ENCODE results near the gene RNF41.

RNF41 gene

GRCh38 chr12:56234746-56235436 lies 13.2 kb upstream of the RNF41 start:
- Mint-ChIP-seq H3K9me3 (no peaks in the 10 kb centered on the region), H3K4me3 (no peak overlapping the region), H3K27me3 (no peaks in the 10 kb centered on the region), H3K27ac (no peak overlapping the region), H3K36me3 (peaks cover 5% of the 10 kb centered on the region), H3K4me1 (peaks cover 2% of the 10 kb centered on the region)
- DNase-seq (ENCODE audit: low spot score in 2 of 2) = no peak
- no peak for ATAC-seq (ENCODE audit: low read depth)

GRCh38 chr12:56231184-56231582 lies 9.5 kb upstream of the RNF41 start:
- Mint-ChIP-seq H3K9me3 (no peaks in the 10 kb centered on the region), H3K4me1 (peaks cover 2% of the 10 kb centered on the region), H3K27me3 (no peaks in the 10 kb centered on the region), H3K27ac (no peak overlapping the region), H3K4me3 (no peak overlapping the region), H3K36me3 (peaks cover 4% of the 10 kb centered on the region)
- DNase-seq (ENCODE audit: low spot score in 2 of 2) = no peak
- no peak for ATAC-seq (ENCODE audit: low read depth)

GRCh38 chr12:56230432-56231183 lies 8.9 kb upstream of the RNF41 start:
- H3K9me3 Mint-ChIP-seq = no peaks in the 10 kb centered on the region

GRCh38 chr12:56229916-56230431 lies 8.3 kb upstream of the RNF41 start, which contains the start of gene SLC39A5:
TSS of gene SLC39A5 (plus strand) at chr12:56230051. CDS start at chr12:56231275, 1,224 bp downstream.
- H3K36me3 Mint-ChIP-seq = peaks cover 5% of the 10 kb centered on the region
- ATAC-seq (ENCODE audit: low read depth) = no peak
- H3K4me3 Mint-ChIP-seq = no peak within 1 kb of the TSS
- no peak within 1 kb of the TSS for H3K27ac Mint-ChIP-seq
- H3K9me3 Mint-ChIP-seq = no peaks in the 10 kb centered on the region
- no peak for DNase-seq (ENCODE audit: low spot score in 2 of 2)
- peaks cover 9% of the 10 kb centered on the region for H3K4me1 Mint-ChIP-seq
- H3K27me3 Mint-ChIP-seq = no peaks in the 10 kb centered on the region

More at GRCh38 chr12:56230432-56231183, 8.9 kb upstream of the RNF41 start:
- Mint-ChIP-seq H3K27me3 (no peaks in the 10 kb centered on the region), H3K4me1 (peaks cover 3% of the 10 kb centered on the region), H3K27ac (no peak overlapping the region), H3K4me3 (no peak overlapping the region), H3K36me3 (peaks cover 5% of the 10 kb centered on the region)
- no peak for ATAC-seq (ENCODE audit: low read depth)
- DNase-seq (ENCODE audit: low spot score in 2 of 2) = no peak

GRCh38 chr12:56229082-56229481 lies 7.4 kb upstream of the RNF41 start:
- no peak overlapping the region for H3K27ac Mint-ChIP-seq
- DNase-seq (ENCODE audit: low spot score in 2 of 2) = no peak
- ATAC-seq (ENCODE audit: low read depth) = no peak
- peaks cover 5% of the 10 kb centered on the region for H3K36me3 Mint-ChIP-seq
- H3K4me1 Mint-ChIP-seq = peaks cover 14% of the 10 kb centered on the region
- no peak overlapping the region for H3K4me3 Mint-ChIP-seq
- no peaks in the 10 kb centered on the region for H3K27me3 Mint-ChIP-seq
- no peaks in the 10 kb centered on the region for H3K9me3 Mint-ChIP-seq

GRCh38 chr12:56224954-56225353 lies 3.2 kb upstream of the RNF41 start:
- no peaks in the 10 kb centered on the region for H3K9me3 Mint-ChIP-seq
- ATAC-seq (ENCODE audit: low read depth) = no peak
- H3K4me3 Mint-ChIP-seq = peak overlapping the region; percentile 82
- H3K27ac Mint-ChIP-seq = peak overlapping the region; percentile 80
- DNase-seq (ENCODE audit: low spot score in 2 of 2) = no peak
- H3K4me1 Mint-ChIP-seq = peaks cover 35% of the 10 kb centered on the region
- H3K27me3 Mint-ChIP-seq = no peaks in the 10 kb centered on the region
- peaks cover 5% of the 10 kb centered on the region for H3K36me3 Mint-ChIP-seq

GRCh38 chr12:56224102-56224701 lies 2.5 kb upstream of the RNF41 start, which contains the start of gene NABP2:
TSS of gene NABP2 (plus strand) at chr12:56224342. CDS start at chr12:56224857, 515 bp downstream.
- H3K36me3 Mint-ChIP-seq = peaks cover 5% of the 10 kb centered on the region
- peaks cover 35% of the 10 kb centered on the region for H3K4me1 Mint-ChIP-seq
- H3K4me3 Mint-ChIP-seq = peak within 1 kb of the TSS; percentile 82
- DNase-seq (ENCODE audit: low spot score in 2 of 2) (peak; percentile 80 to 84), ATAC-seq (ENCODE audit: low read depth) (peak; percentile 59)
- no peaks in the 10 kb centered on the region for H3K9me3 Mint-ChIP-seq
- H3K27ac Mint-ChIP-seq = peak within 1 kb of the TSS; percentile 80
- H3K27me3 Mint-ChIP-seq = no peaks in the 10 kb centered on the region

GRCh38 chr12:56223571-56224101 lies 1.9 kb upstream of the RNF41 start:
- Mint-ChIP-seq H3K9me3 (no peaks in the 10 kb centered on the region), H3K27ac (peak overlapping the region; percentile 80), H3K36me3 (peaks cover 5% of the 10 kb centered on the region), H3K4me3 (peak overlapping the region; percentile 82), H3K4me1 (peaks cover 35% of the 10 kb centered on the region), H3K27me3 (no peaks in the 10 kb centered on the region)
- DNase-seq (ENCODE audit: low spot score in 2 of 2) (no peak), ATAC-seq (ENCODE audit: low read depth) (no peak)

- H3K4me3 Mint-ChIP-seq = peak overlapping the region; percentile 100
- ATAC-seq (ENCODE audit: low read depth) = no peak
- H3K4me1 Mint-ChIP-seq = peaks cover 35% of the 10 kb centered on the region
- H3K27ac Mint-ChIP-seq = peak overlapping the region; percentile 100
- no peaks in the 10 kb centered on the region for H3K27me3 Mint-ChIP-seq
- DNase-seq (ENCODE audit: low spot score in 2 of 2) = no peak
- no peaks in the 10 kb centered on the region for H3K9me3 Mint-ChIP-seq
- H3K36me3 Mint-ChIP-seq = peaks cover 5% of the 10 kb centered on the region
Measured at GRCh38 chr12:56222531-56222895, 791 bp upstream of the RNF41 start.

- H3K4me3 Mint-ChIP-seq = peak overlapping the region; percentile 100
- DNase-seq (ENCODE audit: low spot score in 2 of 2) (no peak), ATAC-seq (ENCODE audit: low read depth) (peak; percentile 16)
- peaks cover 38% of the 10 kb centered on the region for H3K4me1 Mint-ChIP-seq
- no peaks in the 10 kb centered on the region for H3K27me3 Mint-ChIP-seq
- peak overlapping the region; percentile 100 for H3K27ac Mint-ChIP-seq
- H3K36me3 Mint-ChIP-seq = peaks cover 7% of the 10 kb centered on the region
- H3K9me3 Mint-ChIP-seq = no peaks in the 10 kb centered on the region
Measured at GRCh38 chr12:56221232-56221756, 428 bp downstream of the RNF41 start.

GRCh38 chr12:56220611-56221231 lies 1.0 kb downstream of the RNF41 start:
- Mint-ChIP-seq H3K4me1 (peaks cover 39% of the 10 kb centered on the region), H3K27me3 (no peaks in the 10 kb centered on the region), H3K27ac (peak overlapping the region; percentile 100), H3K4me3 (peak overlapping the region; percentile 100), H3K9me3 (no peaks in the 10 kb centered on the region), H3K36me3 (peaks cover 6% of the 10 kb centered on the region)
- peak; percentile 31 to 49 for DNase-seq (ENCODE audit: low spot score in 2 of 2)
- ATAC-seq (ENCODE audit: low read depth) = peak; percentile 49

GRCh38 chr12:56219840-56220239 lies 1.9 kb downstream of the RNF41 start:
- no peaks in the 10 kb centered on the region for H3K9me3 Mint-ChIP-seq
- peaks cover 35% of the 10 kb centered on the region for H3K4me1 Mint-ChIP-seq
- H3K36me3 Mint-ChIP-seq = peaks cover 11% of the 10 kb centered on the region
- no peaks in the 10 kb centered on the region for H3K27me3 Mint-ChIP-seq
- DNase-seq (ENCODE audit: low spot score in 2 of 2) = no peak
- H3K27ac Mint-ChIP-seq = peak overlapping the region; percentile 100
- H3K4me3 Mint-ChIP-seq = peak overlapping the region; percentile 57
- ATAC-seq (ENCODE audit: low read depth) = no peak

GRCh38 chr12:56216461-56216860 lies 5.3 kb downstream of the RNF41 start:
- ATAC-seq (ENCODE audit: low read depth) (no peak), DNase-seq (ENCODE audit: low spot score in 2 of 2) (no peak)
- Mint-ChIP-seq H3K9me3 (no peaks in the 10 kb centered on the region), H3K36me3 (peaks cover 20% of the 10 kb centered on the region), H3K4me1 (peaks cover 15% of the 10 kb centered on the region), H3K27ac (peak overlapping the region; percentile 45), H3K4me3 (no peak overlapping the region), H3K27me3 (no peaks in the 10 kb centered on the region)
